Glutamatergic neuron (in vitro differentiated cells): ENCODE data around the gene C1orf50. TPM values are rescaled to one million over a fixed set of nuclear protein-coding genes. Genes with fewer than 3 reads are reported as not detected.
A peak's percentile ranks its signal among the peaks of the same experiment; 100 is the strongest.

Experiments used
- DNase-seq: peaks from one replicate; pipeline ENCODE4 v3.0.0; 2022
- H3K27ac Mint-ChIP-seq: one replicate; pipeline ENCODE4 v1.8.0; 2020; ENCODE audit warnings: mild to moderate bottlenecking, mixed read lengths, inconsistent platforms; ENCODE audit not compliant: unreplicated experiment
- H3K27me3 Mint-ChIP-seq: one replicate; pipeline ENCODE4 v1.8.0; 2020; ENCODE audit warnings: mild to moderate bottlenecking, moderate library complexity, mixed read lengths, inconsistent platforms; ENCODE audit not compliant: unreplicated experiment
- H3K36me3 Mint-ChIP-seq: one replicate; pipeline ENCODE4 v1.8.0; 2020; ENCODE audit warnings: mild to moderate bottlenecking, mixed read lengths, inconsistent platforms; ENCODE audit not compliant: unreplicated experiment
- H3K4me1 Mint-ChIP-seq: one replicate; pipeline ENCODE4 v1.8.0; 2020; ENCODE audit warnings: mild to moderate bottlenecking, low read depth, mixed read lengths, inconsistent platforms; ENCODE audit not compliant: unreplicated experiment
- H3K4me3 Mint-ChIP-seq: one replicate; pipeline ENCODE4 v1.8.0; 2020; ENCODE audit warnings: mild to moderate bottlenecking, mixed read lengths, inconsistent platforms; ENCODE audit not compliant: unreplicated experiment
- H3K9me3 Mint-ChIP-seq: one replicate; pipeline ENCODE4 v1.8.0; 2020; ENCODE audit warnings: mild to moderate bottlenecking, moderate library complexity, mixed read lengths, inconsistent platforms; ENCODE audit not compliant: unreplicated experiment
- total RNA-seq: library from RNA; stranded (reverse); fragmentation: NEBNext Ultra II Directional; extraction: Animal tissue kit (Norgen Biotek cat#: 25700); gene quantifications from one replicate; pipeline ENCODE4 v1.2.1, GENCODE V29; 2021; ENCODE audit not compliant: unreplicated experiment
- TF ChIP-seq, protein P1 (sequence below): fragments of 200-600 bp; sonication (generic); IDR thresholded peaks from one replicate; pipeline ENCODE4 v1.5.0; 2021; ENCODE audit not compliant: partially characterized antibody, unreplicated experiment

Gene C1orf50
- total RNA-seq, 1 donor from 2014 or later, result 21.6 TPM

DNA sequence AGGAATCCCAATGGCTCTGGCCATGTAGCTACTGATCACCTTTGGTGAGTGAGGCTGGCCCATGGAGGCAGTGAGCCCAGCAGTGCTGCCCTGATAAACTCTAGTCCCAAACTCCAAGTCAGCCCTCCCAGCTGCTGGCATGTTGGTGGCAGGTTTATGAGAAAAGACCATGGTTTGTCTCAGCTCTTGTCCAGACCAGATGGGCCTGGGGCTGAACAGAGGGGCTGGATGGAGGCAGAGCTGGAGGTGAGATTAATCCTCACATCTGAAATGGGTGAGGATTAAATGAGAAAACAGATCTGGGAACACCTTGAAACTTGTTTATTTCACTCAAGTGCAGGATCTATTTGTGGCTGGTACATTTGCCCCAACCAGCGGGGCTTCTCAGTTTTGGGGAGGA is 21.0 kb downstream of the C1orf50 start:
- no peak for DNase-seq
- Mint-ChIP-seq H3K4me3 (no peak overlapping the region), H3K27me3 (peaks cover 7% of the 10 kb centered on the region), H3K36me3 (peaks cover 5% of the 10 kb centered on the region), H3K4me1 (peaks cover 21% of the 10 kb centered on the region), H3K27ac (no peak overlapping the region), H3K9me3 (peaks cover 2% of the 10 kb centered on the region)
- TF ChIP-seq, protein P1, sequence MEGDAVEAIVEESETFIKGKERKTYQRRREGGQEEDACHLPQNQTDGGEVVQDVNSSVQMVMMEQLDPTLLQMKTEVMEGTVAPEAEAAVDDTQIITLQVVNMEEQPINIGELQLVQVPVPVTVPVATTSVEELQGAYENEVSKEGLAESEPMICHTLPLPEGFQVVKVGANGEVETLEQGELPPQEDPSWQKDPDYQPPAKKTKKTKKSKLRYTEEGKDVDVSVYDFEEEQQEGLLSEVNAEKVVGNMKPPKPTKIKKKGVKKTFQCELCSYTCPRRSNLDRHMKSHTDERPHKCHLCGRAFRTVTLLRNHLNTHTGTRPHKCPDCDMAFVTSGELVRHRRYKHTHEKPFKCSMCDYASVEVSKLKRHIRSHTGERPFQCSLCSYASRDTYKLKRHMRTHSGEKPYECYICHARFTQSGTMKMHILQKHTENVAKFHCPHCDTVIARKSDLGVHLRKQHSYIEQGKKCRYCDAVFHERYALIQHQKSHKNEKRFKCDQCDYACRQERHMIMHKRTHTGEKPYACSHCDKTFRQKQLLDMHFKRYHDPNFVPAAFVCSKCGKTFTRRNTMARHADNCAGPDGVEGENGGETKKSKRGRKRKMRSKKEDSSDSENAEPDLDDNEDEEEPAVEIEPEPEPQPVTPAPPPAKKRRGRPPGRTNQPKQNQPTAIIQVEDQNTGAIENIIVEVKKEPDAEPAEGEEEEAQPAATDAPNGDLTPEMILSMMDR, result no peak

DNA sequence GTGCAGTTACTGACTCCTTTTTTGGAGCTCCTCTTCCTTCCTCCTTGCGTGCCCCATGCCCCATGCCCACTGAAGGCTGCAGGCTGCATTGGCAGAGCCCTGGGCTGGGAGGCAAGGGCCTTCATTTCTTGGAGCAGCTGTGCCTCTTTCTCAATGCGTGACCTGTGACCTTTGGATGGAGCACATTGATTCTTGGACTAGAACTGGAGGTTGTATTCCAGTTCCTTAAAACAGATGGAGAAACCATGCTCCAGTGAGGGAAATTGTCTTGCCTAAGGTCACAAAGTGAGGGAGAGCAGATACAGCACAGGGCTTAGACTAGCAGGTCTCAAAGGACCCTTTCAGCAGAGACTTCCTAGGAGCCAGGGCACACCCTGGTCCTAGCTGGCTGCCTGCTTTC is 26.8 kb downstream of the C1orf50 start:
- H3K4me3 Mint-ChIP-seq, result peak overlapping the region; percentile 25
- H3K27me3 Mint-ChIP-seq, result peaks cover 4% of the 10 kb centered on the region
- H3K9me3 Mint-ChIP-seq, result peaks cover 2% of the 10 kb centered on the region
- no peak overlapping the region for H3K27ac Mint-ChIP-seq
- H3K36me3 Mint-ChIP-seq, result no peaks in the 10 kb centered on the region
- no peak for DNase-seq
- H3K4me1 Mint-ChIP-seq, result peaks cover 9% of the 10 kb centered on the region
- TF ChIP-seq, protein P1, result no peak

DNA sequence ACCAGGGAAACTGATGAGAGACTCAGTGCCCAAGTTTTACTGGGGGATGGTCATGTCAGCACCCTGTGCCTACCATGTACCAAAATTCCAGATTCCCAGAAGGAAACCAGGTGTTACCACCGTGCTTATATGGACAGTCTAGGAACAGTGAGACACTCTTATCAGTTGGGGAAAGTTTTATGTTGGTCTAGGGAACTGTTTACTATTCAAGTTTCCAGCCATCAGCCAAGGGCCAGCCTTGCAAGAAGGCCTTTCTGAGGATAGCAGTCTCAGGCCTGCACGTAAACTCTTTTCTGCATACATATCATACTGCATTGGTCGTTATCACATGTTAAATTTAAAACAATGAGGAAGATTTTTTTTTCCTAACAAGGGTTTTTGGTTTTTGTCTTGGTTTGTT is 30.4 kb downstream of the C1orf50 start:
- H3K36me3 Mint-ChIP-seq, result no peaks in the 10 kb centered on the region
- TF ChIP-seq, protein P1, result no peak
- H3K27ac Mint-ChIP-seq, result no peak overlapping the region
- no peak for DNase-seq
- peaks cover 4% of the 10 kb centered on the region for H3K27me3 Mint-ChIP-seq
- H3K4me1 Mint-ChIP-seq, result peaks cover 9% of the 10 kb centered on the region
- H3K9me3 Mint-ChIP-seq, result peaks cover 2% of the 10 kb centered on the region
- H3K4me3 Mint-ChIP-seq, result no peak overlapping the region

DNA sequence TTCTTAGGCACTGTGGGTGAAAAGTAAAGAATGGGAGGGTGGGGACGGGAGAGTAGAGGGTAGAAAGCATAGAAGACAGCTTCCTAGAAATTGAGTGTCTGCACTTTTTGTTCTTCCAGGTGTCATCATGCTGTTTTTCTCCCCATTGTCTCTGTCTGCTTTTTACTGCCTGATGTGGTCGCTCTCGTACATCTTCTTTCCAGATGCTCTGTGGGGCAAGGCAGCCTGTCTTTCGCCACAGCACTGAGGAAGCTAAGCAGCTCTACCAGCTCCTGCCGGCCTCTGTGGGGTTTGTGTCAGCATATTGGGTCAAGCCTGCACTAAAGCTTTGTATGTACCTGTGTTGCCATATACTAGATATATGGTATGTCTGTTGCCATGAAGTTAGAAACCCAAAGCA is 30.9 kb downstream of the C1orf50 start:
- Mint-ChIP-seq H3K36me3 (no peaks in the 10 kb centered on the region), H3K27me3 (peaks cover 4% of the 10 kb centered on the region), H3K4me3 (no peak overlapping the region), H3K9me3 (peaks cover 2% of the 10 kb centered on the region), H3K4me1 (peaks cover 9% of the 10 kb centered on the region), H3K27ac (no peak overlapping the region)
- DNase-seq, result no peak
- TF ChIP-seq, protein P1, result no peak

DNA sequence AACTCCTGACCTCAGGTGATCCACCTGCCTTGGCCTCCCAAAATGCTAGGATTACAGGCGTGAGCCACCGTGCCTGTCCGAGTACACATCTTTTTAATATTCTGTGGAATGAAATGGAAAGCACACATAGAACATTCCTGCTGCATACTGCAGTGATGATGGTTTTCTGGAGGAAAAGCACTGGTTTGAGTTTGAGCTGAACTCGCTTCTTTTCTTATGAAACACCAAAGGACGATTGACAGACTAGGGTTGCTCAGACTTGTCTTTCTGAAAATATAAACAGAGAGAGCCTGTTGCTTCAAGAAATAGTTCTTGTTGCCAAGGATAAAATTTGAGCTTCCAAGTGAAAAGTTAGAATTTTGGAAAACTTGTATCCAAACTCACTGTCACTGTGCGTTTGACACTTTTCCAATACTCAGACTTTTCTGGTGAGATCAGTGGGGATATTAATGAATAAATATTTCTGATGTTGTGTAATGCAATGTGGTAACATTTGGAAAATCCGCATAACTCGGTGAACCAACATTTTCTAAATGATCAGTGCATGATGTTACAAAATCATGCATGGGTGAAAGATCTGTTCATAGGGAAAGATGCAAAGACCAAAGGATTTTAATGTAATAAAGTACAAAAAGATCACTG is 34.9 kb downstream of the C1orf50 start:
- TF ChIP-seq, protein P1, result no peak
- H3K4me1 Mint-ChIP-seq, result peaks cover 9% of the 10 kb centered on the region
- H3K27ac Mint-ChIP-seq, result no peak overlapping the region
- H3K27me3 Mint-ChIP-seq, result no peaks in the 10 kb centered on the region
- no peaks in the 10 kb centered on the region for H3K9me3 Mint-ChIP-seq
- peaks cover 10% of the 10 kb centered on the region for H3K36me3 Mint-ChIP-seq
- H3K4me3 Mint-ChIP-seq, result no peak overlapping the region
- DNase-seq, result no peak
